RWPE2 (cell line): ENCODE results near the gene TTLL3.
"Not testable (repeated sequence)": the region's sequence is repeated elsewhere in the genome, so short reads cannot be mapped to it uniquely, and the experiment has no call there.

ENCODE experiments used
- ATAC-seq: fragments of 200-7000 bp; cut with Tn5 transposase; 3 replicates; pipeline ENCODE4 v1.9.1; 2021; ENCODE audit warnings: low read depth
- DNase-seq: peaks from one replicate; pipeline ENCODE4 v3.0.0-alpha.2; 2020; ENCODE audit warnings: low spot score
- H3K27ac ChIP-seq: fragments of 450-650 bp; 2 replicates; pipeline ENCODE4 v1.5.1; 2017; ENCODE audit warnings: mild to moderate bottlenecking; ENCODE audit not compliant: poor library complexity, severe bottlenecking
- H3K27me3 ChIP-seq: fragments of 250-450 bp; sonication (Bioruptor Pico); 2 replicates; pipeline ENCODE4 v1.5.1; 2021; ENCODE audit warnings: mild to moderate bottlenecking, moderate library complexity; ENCODE audit not compliant: insufficient read depth, poor library complexity, severe bottlenecking
- H3K36me3 ChIP-seq: fragments of 250-450 bp; sonication (Bioruptor Pico); 2 replicates; pipeline ENCODE4 v1.5.1; 2020; ENCODE audit warnings: low read depth, mild to moderate bottlenecking, moderate library complexity
- H3K4me1 ChIP-seq: fragments of 250-450 bp; sonication (Bioruptor Pico); 2 replicates; pipeline ENCODE4 v1.5.1; 2021; ENCODE audit warnings: mild to moderate bottlenecking, moderate library complexity; ENCODE audit not compliant: insufficient read depth, poor library complexity, severe bottlenecking
- H3K4me3 ChIP-seq: fragments of 250-450 bp; sonication (Bioruptor Pico); 2 replicates; pipeline ENCODE4 v1.5.1; 2021; ENCODE audit warnings: mild to moderate bottlenecking, moderate library complexity; ENCODE audit not compliant: severe bottlenecking
- H3K9me3 ChIP-seq: fragments of 250-450 bp; sonication (Bioruptor Pico); 2 replicates; pipeline ENCODE4 v1.5.1; 2021; ENCODE audit warnings: mild to moderate bottlenecking, moderate library complexity; ENCODE audit not compliant: severe bottlenecking
- TF ChIP-seq, protein P1 (sequence below): fragments of 450-650 bp; IDR thresholded peaks from one replicate; pipeline ENCODE4 v1.5.1; 2017; ENCODE audit warnings: mild to moderate bottlenecking, moderate library complexity; ENCODE audit not compliant: poor library complexity, severe bottlenecking

The TTLL3 gene

DNA sequence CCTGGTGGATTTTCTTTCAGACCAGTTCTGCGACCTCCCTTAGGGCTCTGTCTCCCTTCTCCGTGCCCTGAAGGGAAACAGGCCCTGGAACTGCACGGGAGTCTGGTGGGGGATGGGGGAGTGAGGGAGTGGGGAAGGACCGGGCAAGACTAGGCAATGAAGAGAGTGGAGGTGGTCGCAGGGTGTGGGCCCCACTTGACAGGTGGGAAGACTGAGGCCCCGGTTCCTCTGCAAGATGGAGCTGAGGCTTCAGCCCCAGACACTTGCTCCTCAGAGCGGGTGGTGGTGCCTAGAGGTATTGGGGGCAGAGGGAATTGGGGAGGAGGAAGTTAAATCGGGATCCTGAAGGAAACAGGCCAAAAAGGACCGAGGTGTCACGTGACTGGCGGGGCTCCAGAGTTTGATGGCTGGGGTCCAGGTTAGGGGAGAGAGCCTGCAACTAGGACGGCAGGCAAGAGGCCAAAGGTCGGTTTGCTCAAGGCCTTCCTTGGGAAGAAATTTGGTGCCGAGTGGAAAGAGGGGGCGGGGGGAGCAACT is 39.7 kb upstream of the TTLL3 start:
- no peaks in the 10 kb centered on the region for H3K36me3 ChIP-seq
- H3K4me1 ChIP-seq, result no peaks in the 10 kb centered on the region
- TF ChIP-seq, protein P1, sequence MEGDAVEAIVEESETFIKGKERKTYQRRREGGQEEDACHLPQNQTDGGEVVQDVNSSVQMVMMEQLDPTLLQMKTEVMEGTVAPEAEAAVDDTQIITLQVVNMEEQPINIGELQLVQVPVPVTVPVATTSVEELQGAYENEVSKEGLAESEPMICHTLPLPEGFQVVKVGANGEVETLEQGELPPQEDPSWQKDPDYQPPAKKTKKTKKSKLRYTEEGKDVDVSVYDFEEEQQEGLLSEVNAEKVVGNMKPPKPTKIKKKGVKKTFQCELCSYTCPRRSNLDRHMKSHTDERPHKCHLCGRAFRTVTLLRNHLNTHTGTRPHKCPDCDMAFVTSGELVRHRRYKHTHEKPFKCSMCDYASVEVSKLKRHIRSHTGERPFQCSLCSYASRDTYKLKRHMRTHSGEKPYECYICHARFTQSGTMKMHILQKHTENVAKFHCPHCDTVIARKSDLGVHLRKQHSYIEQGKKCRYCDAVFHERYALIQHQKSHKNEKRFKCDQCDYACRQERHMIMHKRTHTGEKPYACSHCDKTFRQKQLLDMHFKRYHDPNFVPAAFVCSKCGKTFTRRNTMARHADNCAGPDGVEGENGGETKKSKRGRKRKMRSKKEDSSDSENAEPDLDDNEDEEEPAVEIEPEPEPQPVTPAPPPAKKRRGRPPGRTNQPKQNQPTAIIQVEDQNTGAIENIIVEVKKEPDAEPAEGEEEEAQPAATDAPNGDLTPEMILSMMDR, result no peak
- DNase-seq (no peak), ATAC-seq (no peak)
- no peak overlapping the region for H3K27ac ChIP-seq
- H3K4me3 ChIP-seq, result peak overlapping the region; percentile 49
- H3K27me3 ChIP-seq, result no peaks in the 10 kb centered on the region
- no peaks in the 10 kb centered on the region for H3K9me3 ChIP-seq

DNA sequence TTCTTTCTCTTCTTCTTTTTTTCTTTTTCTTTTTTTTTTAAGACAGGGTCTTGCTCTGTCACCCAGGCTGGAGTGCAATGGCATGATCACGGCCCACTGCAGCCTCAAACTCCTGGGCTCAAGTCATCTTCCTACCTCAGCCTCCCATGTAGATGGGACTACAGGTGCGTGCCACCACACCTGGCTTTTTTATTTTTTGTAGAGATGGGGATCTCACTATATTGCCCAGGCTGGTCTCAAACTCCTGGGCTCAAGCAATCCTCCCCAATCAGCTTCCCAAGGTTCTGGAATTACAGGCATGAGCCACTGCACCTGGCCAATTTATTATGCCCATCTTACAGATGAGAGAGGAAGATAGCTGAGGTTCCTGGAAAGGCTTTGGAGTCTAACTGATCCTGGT is 39.1 kb upstream of the TTLL3 start:
- H3K27ac ChIP-seq, H3K4me1 ChIP-seq, H3K27me3 ChIP-seq, DNase-seq, H3K4me3 ChIP-seq, H3K9me3 ChIP-seq, ATAC-seq, H3K36me3 ChIP-seq: not testable (repeated sequence)

DNA sequence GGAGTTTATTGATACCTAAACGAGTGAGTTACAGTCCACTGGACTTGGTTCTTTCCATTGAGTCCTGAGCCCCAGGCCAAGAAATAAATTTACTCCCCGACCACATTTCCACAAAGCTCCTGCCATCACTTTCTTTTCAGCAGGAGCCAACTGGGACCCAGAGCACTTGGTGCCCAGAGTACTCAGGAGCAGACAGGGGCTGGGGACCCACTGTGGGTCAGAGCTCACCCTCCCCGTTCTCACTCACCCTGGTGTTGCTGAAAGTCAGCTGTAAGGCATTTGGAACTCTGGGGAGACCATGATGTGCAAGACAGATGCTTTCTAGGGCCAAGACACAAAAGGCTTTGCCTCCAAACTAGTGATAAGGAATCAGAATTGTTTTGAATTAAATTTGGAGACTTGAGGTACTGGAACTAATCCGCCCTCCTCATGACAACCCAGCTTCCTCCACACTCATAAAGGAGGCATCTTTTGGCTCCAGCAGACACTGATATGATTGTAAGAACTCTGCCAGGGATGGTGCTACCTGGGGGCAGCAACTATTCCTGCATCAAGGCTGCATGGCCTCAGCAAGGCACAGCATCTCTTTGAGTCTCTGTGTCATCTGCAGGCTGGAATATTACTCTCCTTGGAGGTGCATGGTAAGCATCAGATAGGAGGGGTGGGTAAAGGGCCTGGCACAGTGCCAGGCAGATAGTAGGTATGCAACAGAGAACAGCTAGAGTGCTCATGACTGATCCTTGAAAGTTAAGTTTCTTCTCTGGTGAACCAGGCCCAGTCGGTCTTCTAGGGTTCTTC is 33.0 kb upstream of the TTLL3 start:
- DNase-seq, result no peak
- no peaks in the 10 kb centered on the region for H3K4me1 ChIP-seq

DNA sequence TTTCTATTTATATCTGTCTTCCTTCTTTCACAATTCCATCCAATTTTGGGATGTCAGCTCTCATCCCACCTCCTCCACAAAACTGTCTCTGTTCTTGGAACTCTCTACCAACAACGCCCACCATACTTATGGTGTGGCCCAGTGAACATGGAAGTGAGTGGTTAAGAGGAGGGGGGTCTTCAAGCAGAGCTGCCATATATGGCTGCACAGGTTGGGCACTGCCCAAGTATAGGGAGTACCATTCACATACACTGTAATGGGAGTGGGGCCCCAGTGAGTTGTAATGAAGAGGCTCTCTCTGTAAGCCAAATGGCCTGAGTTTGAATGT is 32.4 kb upstream of the TTLL3 start:
- ATAC-seq, result no peak
- H3K36me3 ChIP-seq, result peaks cover 10% of the 10 kb centered on the region

More for the DNA sequence above, 33.0 kb upstream of the TTLL3 start:
- Histone ChIP-seq H3K36me3 (peaks cover 6% of the 10 kb centered on the region), H3K4me3 (no peak overlapping the region), H3K27me3 (no peaks in the 10 kb centered on the region), H3K27ac (no peak overlapping the region), H3K9me3 (no peaks in the 10 kb centered on the region)
- no peak for ATAC-seq
- TF ChIP-seq, protein P1, result no peak

DNA sequence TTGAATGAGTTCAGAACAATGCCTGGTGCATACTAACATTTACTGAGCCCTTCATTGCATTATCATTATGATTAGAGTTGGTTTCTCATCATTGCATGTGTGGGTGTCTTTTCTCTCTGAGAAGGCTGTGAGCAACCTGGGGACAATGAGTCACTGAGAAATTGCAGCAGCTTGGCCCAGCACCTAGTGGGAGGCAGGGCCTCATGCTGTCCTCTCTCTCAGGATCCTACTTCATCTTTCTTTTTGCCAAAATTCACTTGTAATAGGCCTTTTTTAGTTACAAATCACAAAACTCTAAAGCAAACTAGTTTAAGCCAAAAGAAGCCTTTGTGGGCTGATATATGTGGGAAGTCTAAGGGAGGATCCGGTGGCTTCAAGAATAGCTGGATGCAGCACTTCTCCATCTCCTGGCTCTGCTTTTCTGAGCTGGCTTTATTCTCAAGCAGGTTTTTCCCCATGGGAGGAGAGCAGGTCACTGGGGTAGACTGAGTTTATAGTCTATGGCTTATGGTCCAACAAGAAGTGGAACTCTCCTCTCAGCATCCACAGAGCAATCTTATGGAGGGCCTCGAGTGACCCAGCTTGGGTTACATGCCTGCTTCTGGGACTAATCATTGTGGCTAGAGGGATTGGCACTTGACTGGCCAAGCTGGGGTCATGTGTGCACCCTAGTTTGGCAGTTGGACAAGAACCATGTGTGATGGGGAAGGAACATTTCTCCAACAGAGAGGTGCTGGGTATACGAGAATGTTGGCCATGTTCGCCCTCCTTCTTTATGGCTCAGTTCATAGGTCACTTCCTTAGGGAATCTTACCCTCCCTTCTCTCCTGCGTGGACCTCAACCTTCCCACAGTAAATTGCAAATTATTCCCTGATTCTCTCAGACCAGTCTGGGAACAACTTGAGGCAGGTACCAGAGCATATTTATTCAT is 31.7 kb upstream of the TTLL3 start:
- H3K27ac ChIP-seq, result no peak overlapping the region
- no peaks in the 10 kb centered on the region for H3K4me1 ChIP-seq

More for the DNA sequence above, 32.4 kb upstream of the TTLL3 start:
- Histone ChIP-seq H3K4me3 (no peak overlapping the region), H3K27ac (no peak overlapping the region), H3K27me3 (no peaks in the 10 kb centered on the region), H3K9me3 (no peaks in the 10 kb centered on the region), H3K4me1 (no peaks in the 10 kb centered on the region)
- no peak for DNase-seq
- TF ChIP-seq, protein P1, result no peak

More for the DNA sequence above, 31.7 kb upstream of the TTLL3 start:
- DNase-seq (no peak), ATAC-seq (peak; percentile 55; the same call in 2 of the 3 replicates)
- Histone ChIP-seq H3K36me3 (peaks cover 17% of the 10 kb centered on the region), H3K9me3 (no peaks in the 10 kb centered on the region), H3K4me3 (no peak overlapping the region), H3K27me3 (no peaks in the 10 kb centered on the region)
- TF ChIP-seq, protein P1, result no peak
